Hepatocyte (in vitro differentiated cells): ENCODE results near the gene RPP40. TPM values are rescaled to one million over a fixed set of nuclear protein-coding genes. Genes with fewer than 3 reads are reported as not detected.

Experiments
- DNase-seq: peaks from one replicate; pipeline ENCODE4 v3.0.0-alpha.2; 2016; ENCODE audit warnings: low spot score
- H2AFZ ChIP-seq: fragments of 200-600 bp; sonication (generic); 2 replicates; pipeline ENCODE4 v1.6.0; 2016; ENCODE audit warnings: antibody characterized with exemption, mild to moderate bottlenecking
- H3K27ac ChIP-seq: fragments of 200-600 bp; sonication (generic); 2 replicates; pipeline ENCODE4 v1.5.1; 2016; ENCODE audit warnings: mild to moderate bottlenecking
- H3K27me3 ChIP-seq: fragments of 200-600 bp; sonication (generic); 2 replicates; pipeline ENCODE4 v1.6.1; 2016
- H3K36me3 ChIP-seq: fragments of 200-600 bp; sonication (generic); replicated peaks from 2 replicates; pipeline ENCODE4 v1.5.1; 2016; ENCODE audit warnings: low read depth; ENCODE audit not compliant: insufficient read depth
- H3K4me1 ChIP-seq: fragments of 200-600 bp; sonication (generic); 2 replicates; pipeline ENCODE4 v1.5.1; 2016; ENCODE audit warnings: mild to moderate bottlenecking, moderate library complexity; ENCODE audit not compliant: insufficient read depth
- H3K4me2 ChIP-seq: fragments of 200-600 bp; sonication (generic); 2 replicates; pipeline ENCODE4 v1.6.0; 2016
- H3K4me3 ChIP-seq: fragments of 200-600 bp; sonication (generic); 2 replicates; pipeline ENCODE4 v1.5.1; 2016; ENCODE audit warnings: mild to moderate bottlenecking
- H3K79me2 ChIP-seq: fragments of 200-600 bp; sonication (generic); 2 replicates; pipeline ENCODE4 v1.6.0; 2017; ENCODE audit warnings: mild to moderate bottlenecking
- H3K9me2 ChIP-seq: fragments of 200-600 bp; sonication (generic); replicated peaks from 2 replicates; pipeline ENCODE4 v1.6.0; 2017; ENCODE audit warnings: mild to moderate bottlenecking; ENCODE audit not compliant: insufficient read depth
- H3K9me3 ChIP-seq: fragments of 200-600 bp; sonication (generic); 2 replicates; pipeline ENCODE4 v1.5.1; 2016; ENCODE audit warnings: low read depth, mild to moderate bottlenecking
- H4K20me1 ChIP-seq: fragments of 200-600 bp; sonication (generic); 2 replicates; pipeline ENCODE4 v1.6.0; 2016; ENCODE audit warnings: mild to moderate bottlenecking; ENCODE audit not compliant: insufficient read depth, poor library complexity, severe bottlenecking
- CTCF ChIP-seq: fragments of 200-600 bp; sonication (generic); IDR thresholded peaks from 2 replicates; pipeline ENCODE4 v1.5.1; 2016; ENCODE audit warnings: antibody characterized with exemption, mild to moderate bottlenecking; ENCODE audit not compliant: poor library complexity
- EZH2 ChIP-seq: fragments of 200-600 bp; sonication (generic); IDR thresholded peaks from 2 replicates; pipeline ENCODE4 v1.6.1; 2016; ENCODE audit warnings: antibody characterized with exemption, mild to moderate bottlenecking, borderline replicate concordance
- EZH2phosphoT487 ChIP-seq: fragments of 200-600 bp; sonication (generic); IDR thresholded peaks from one replicate; pipeline ENCODE4 v1.6.1; 2018; ENCODE audit warnings: antibody characterized with exemption, mild to moderate bottlenecking, low read depth, moderate library complexity; ENCODE audit not compliant: unreplicated experiment, severe bottlenecking
- WGBS: methylation state at CpG from one replicate; pipeline ENCODE4 v1.1.6; 2016; ENCODE audit warnings: low lambda C conversion rate; ENCODE audit errors: missing lambda C conversion rate; 5-methylcytosine and 5-hydroxymethylcytosine counted together
- polyA plus RNA-seq: library from polyadenylated mRNA; unstranded; fragments of >200 nt; fragmentation: Nextera tagmentation; extraction: Ambion mirVana; gene quantifications from 2 replicates; pipeline ENCODE4 v1.2.1, GENCODE V29; 2016
- total RNA-seq: library from RNA; depleted of rRNA; stranded (reverse); fragments of >200 nt; gene quantifications from 2 replicates; pipeline ENCODE4 v1.2.3, GENCODE V29; 2014

The RPP40 gene
- total and polyA plus RNA-seq, 2 experiments from 2014 or later, result 17.7 to 24.8 TPM

- WGBS, result 84% methylated on average over 3 of the region's 3 CpGs
- H3K36me3 ChIP-seq, result no peaks in the 10 kb centered on the region
- H3K4me3 ChIP-seq, result no peak overlapping the region
- no peaks in the 10 kb centered on the region for H3K9me3 ChIP-seq
- no peak overlapping the region for H3K4me2 ChIP-seq
- H3K9me2 ChIP-seq, result no peaks in the 10 kb centered on the region
- no peaks in the 10 kb centered on the region for H3K79me2 ChIP-seq
- no peak for DNase-seq
- TF ChIP-seq EZH2phosphoT487, result no peak
- TF ChIP-seq CTCF, result no peak
- no peak for TF ChIP-seq EZH2
- H3K27ac ChIP-seq, result no peak overlapping the region
- H3K27me3 ChIP-seq, result no peaks in the 10 kb centered on the region
- H2AFZ ChIP-seq, result no peak overlapping the region
- no peaks in the 10 kb centered on the region for H4K20me1 ChIP-seq
- no peaks in the 10 kb centered on the region for H3K4me1 ChIP-seq
These were observed 45.2 kb downstream of the RPP40 start for GRCh38 chr6:4958624-4959023.

GRCh38 chr6:4957521-4958231 is 46.2 kb downstream of the RPP40 start:
- no peak overlapping the region for H2AFZ ChIP-seq

GRCh38 chr6:4956625-4957024 is 47.2 kb downstream of the RPP40 start:
- Histone ChIP-seq H2AFZ (no peak overlapping the region), H3K27me3 (no peaks in the 10 kb centered on the region), H3K27ac (no peak overlapping the region), H3K36me3 (no peaks in the 10 kb centered on the region), H3K4me3 (no peak overlapping the region), H3K9me2 (no peaks in the 10 kb centered on the region), H3K4me2 (no peak overlapping the region), H3K4me1 (no peaks in the 10 kb centered on the region), H4K20me1 (no peaks in the 10 kb centered on the region), H3K79me2 (no peaks in the 10 kb centered on the region), H3K9me3 (no peaks in the 10 kb centered on the region)
- TF ChIP-seq EZH2 (no peak), EZH2phosphoT487 (no peak), CTCF (no peak)
- WGBS, result 95% methylated on average over 5 of the region's 5 CpGs
- DNase-seq, result no peak

More at GRCh38 chr6:4957521-4958231, 46.2 kb downstream of the RPP40 start:
- Histone ChIP-seq H3K27me3 (no peaks in the 10 kb centered on the region), H3K9me2 (no peaks in the 10 kb centered on the region), H3K79me2 (no peaks in the 10 kb centered on the region), H3K4me1 (no peaks in the 10 kb centered on the region), H3K4me3 (no peak overlapping the region), H4K20me1 (no peaks in the 10 kb centered on the region), H3K27ac (no peak overlapping the region), H3K4me2 (no peak overlapping the region), H3K36me3 (no peaks in the 10 kb centered on the region), H3K9me3 (no peaks in the 10 kb centered on the region)
- TF ChIP-seq EZH2phosphoT487 (no peak), EZH2 (no peak), CTCF (no peak)
- 65% methylated on average over 9 of the region's 9 CpGs for WGBS
- DNase-seq, result no peak
